B cell (primary cell): ENCODE data around the gene MYH15.

Source experiments
- EZH2 ChIP-seq: IDR thresholded peaks from 2 replicates; pipeline ENCODE4 v1.6.1; 2012; ENCODE audit warnings: borderline replicate concordance, low read depth, mild to moderate bottlenecking, moderate library complexity, low read length; ENCODE audit not compliant: insufficient read depth, poor library complexity, severe bottlenecking
- TF ChIP-seq, protein P1 (sequence below): fragments of 200-600 bp; IDR thresholded peaks from one replicate; pipeline ENCODE4 v1.8.0; 2022; ENCODE audit warnings: antibody characterized with exemption, mild to moderate bottlenecking

DNA sequence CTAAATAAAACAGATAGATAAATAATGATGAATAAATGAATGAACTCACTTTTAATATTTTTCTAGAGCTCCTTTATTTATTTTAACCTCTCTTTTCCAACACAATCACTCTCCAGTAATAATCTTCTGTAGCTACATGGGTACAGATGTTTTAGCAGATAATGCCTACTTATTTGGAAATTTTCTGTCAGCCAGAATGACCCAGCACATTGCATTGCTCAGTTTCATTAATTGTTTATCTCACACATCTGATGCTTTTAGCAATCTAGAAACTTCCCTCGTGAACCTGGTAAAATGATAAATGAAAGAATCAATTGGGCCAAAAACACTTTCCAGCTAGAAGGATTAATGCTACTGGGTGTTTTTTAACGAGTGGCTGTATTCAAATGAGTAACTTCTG lies 14.9 kb upstream of the MYH15 start:
- TF ChIP-seq, protein P1, sequence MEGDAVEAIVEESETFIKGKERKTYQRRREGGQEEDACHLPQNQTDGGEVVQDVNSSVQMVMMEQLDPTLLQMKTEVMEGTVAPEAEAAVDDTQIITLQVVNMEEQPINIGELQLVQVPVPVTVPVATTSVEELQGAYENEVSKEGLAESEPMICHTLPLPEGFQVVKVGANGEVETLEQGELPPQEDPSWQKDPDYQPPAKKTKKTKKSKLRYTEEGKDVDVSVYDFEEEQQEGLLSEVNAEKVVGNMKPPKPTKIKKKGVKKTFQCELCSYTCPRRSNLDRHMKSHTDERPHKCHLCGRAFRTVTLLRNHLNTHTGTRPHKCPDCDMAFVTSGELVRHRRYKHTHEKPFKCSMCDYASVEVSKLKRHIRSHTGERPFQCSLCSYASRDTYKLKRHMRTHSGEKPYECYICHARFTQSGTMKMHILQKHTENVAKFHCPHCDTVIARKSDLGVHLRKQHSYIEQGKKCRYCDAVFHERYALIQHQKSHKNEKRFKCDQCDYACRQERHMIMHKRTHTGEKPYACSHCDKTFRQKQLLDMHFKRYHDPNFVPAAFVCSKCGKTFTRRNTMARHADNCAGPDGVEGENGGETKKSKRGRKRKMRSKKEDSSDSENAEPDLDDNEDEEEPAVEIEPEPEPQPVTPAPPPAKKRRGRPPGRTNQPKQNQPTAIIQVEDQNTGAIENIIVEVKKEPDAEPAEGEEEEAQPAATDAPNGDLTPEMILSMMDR: no peak
- no peak for TF ChIP-seq EZH2
